ENCODE measurements around the gene NFKBIE. TPM values are rescaled to one million over a fixed set of nuclear protein-coding genes. Genes with fewer than 3 reads are reported as not detected.

The NFKBIE gene
- total RNA-seq, 1 experiment from 2014 or later, result 7.6 TPM

- no peaks in the 10 kb centered on the region for H4K20me1 ChIP-seq (ENCODE audit: insufficient read depth)
- peaks cover 45% of the 10 kb centered on the region for H3K27me3 ChIP-seq (ENCODE audit: insufficient read depth, low read length)
- intact Hi-C loops (cut with micrococcal nuclease), result no loop called here
- ChIA-PET POLR2A (no interaction called here), CTCF (no interaction called here), RAD21 (ENCODE audit: low non-redundant PET in 1 of 2, low total read pairs in 2 of 2, uncharacterized antibody in 2 of 2, unreplicated experiment in 2 of 2) (no interaction called here)
- H3K9me3 ChIP-seq (ENCODE audit: control insufficient read depth in 1 of 2, insufficient read depth in 1 of 2, low read depth in 1 of 2, low read length in 2 of 2), result no peaks in the 10 kb centered on the region
- no peaks in the 10 kb centered on the region for H3K36me3 ChIP-seq (ENCODE audit: control insufficient read depth in 1 of 2, insufficient read depth in 2 of 2, low read length in 2 of 2)
- no peak for TF ChIP-seq RAD21 (IDR thresholded peaks at IDR 0.05; ENCODE audit: low read depth)
- no peak for TF ChIP-seq SP1 (IDR thresholded peaks at IDR 0.05; ENCODE audit: low read depth)
- TF ChIP-seq ZBTB33 (IDR thresholded peaks at IDR 0.05; ENCODE audit: extremely low read depth, insufficient replicate concordance, low read length), result no peak
- no peak for TF ChIP-seq ELF1 (IDR thresholded peaks at IDR 0.05; ENCODE audit: borderline replicate concordance, low read depth)
- TF ChIP-seq ATF3 (IDR thresholded peaks at IDR 0.05), result no peak
- no peak for TF ChIP-seq SIN3A (IDR thresholded peaks at IDR 0.05; ENCODE audit: low read depth)
- H3K4me1 ChIP-seq (ENCODE audit: control insufficient read depth in 1 of 2, insufficient read depth in 2 of 2, low read length in 2 of 2), result peaks cover 3 to 7% of the 10 kb centered on the region in 2 experiments
- no peaks in the 10 kb centered on the region for H3K9me2 ChIP-seq (ENCODE audit: insufficient read depth)
- ATAC-seq (no peak), DNase-seq (ENCODE audit: low read depth, low spot score) (no peak)
- no peak overlapping the region for H3K4me2 ChIP-seq (ENCODE audit: low read length)
- H3K79me2 ChIP-seq (ENCODE audit: insufficient read depth, low read length), result no peaks in the 10 kb centered on the region
- no TSS peak for BruUV-seq (replicated peaks)
- no peak overlapping the region for H3K27ac ChIP-seq (ENCODE audit: low read depth, low read length)
- H3K9ac ChIP-seq (ENCODE audit: low read length), result no peak overlapping the region
- no peak overlapping the region for H3K4me3 ChIP-seq (replicated peaks in 1 of 2; ENCODE audit: low read depth in 1 of 2, low read length in 2 of 2)
- H2AFZ ChIP-seq (ENCODE audit: low read depth, low read length, poor library complexity, severe bottlenecking), result no peak overlapping the region
Observed at GRCh38 chr6:44284121-44284520, 18.8 kb upstream of the NFKBIE start.

Measured in HCT116 (cell line).